Skin of body (tissue), 2 donors: ENCODE data around the gene SLX4IP. TPM values are rescaled to one million over a fixed set of nuclear protein-coding genes. Genes with fewer than 3 reads are reported as not detected.
A peak's percentile ranks its signal among the peaks of the same experiment; 100 is the strongest.

ENCODE experiments used
- DNase-seq: peaks from one replicate; lab custom pipeline; 2025; lab: John Stamatoyannopoulos, UW
- total RNA-seq: library from RNA; depleted of rRNA; stranded (reverse); fragments of >200 nt; gene quantifications from one replicate; pipeline ENCODE4 v1.2.3, GENCODE V29; 2014

SLX4IP gene
- total RNA-seq, 1 donor from 2014 or later: 6.8 TPM

- DNase-seq: no peak
Observed at GRCh38 chr20:10662151-10662550, 227.0 kb downstream of the SLX4IP start.

GRCh38 chr20:10662661-10663458, 227.8 kb downstream of the SLX4IP start:
- no peak for DNase-seq

GRCh38 chr20:10663756-10664155, 228.7 kb downstream of the SLX4IP start:
- no peak for DNase-seq

- no peak for DNase-seq
Observed at GRCh38 chr20:10665027-10665561, 230.0 kb downstream of the SLX4IP start.

GRCh38 chr20:10665791-10666190, 230.7 kb downstream of the SLX4IP start:
- no peak for DNase-seq

GRCh38 chr20:10666221-10667076, 231.3 kb downstream of the SLX4IP start:
- no peak for DNase-seq

GRCh38 chr20:10667077-10667401, 231.9 kb downstream of the SLX4IP start:
- no peak for DNase-seq

DNA sequence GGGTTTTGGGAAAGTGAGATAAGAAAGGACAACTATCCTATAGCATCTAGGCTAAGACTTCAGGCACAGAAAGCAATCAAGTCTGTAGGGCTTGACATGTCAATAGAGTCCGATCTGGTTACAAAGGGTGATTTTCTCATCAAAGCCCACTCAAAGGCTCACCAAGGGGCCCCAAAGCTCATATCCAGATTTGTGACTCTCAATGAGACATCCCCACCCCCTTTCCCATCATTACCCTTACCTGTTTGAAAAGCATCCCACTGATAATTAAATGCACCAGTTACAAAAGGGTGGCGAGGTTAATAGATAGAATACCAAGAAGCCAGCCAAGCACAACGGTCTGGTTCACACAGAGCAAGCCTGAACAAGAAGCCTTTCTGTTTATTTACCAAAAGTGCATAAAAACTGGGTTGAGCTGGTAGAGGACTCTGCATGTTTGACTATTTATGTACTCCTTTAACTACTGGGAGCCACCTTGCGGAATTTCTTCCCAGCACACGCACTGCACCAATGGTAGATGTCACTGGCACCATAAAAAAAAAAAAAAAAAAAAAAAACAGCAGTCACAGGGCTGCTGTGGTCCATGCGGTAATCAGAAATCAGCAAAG, 232.6 kb downstream of the SLX4IP start:
- no peak for DNase-seq

DNA sequence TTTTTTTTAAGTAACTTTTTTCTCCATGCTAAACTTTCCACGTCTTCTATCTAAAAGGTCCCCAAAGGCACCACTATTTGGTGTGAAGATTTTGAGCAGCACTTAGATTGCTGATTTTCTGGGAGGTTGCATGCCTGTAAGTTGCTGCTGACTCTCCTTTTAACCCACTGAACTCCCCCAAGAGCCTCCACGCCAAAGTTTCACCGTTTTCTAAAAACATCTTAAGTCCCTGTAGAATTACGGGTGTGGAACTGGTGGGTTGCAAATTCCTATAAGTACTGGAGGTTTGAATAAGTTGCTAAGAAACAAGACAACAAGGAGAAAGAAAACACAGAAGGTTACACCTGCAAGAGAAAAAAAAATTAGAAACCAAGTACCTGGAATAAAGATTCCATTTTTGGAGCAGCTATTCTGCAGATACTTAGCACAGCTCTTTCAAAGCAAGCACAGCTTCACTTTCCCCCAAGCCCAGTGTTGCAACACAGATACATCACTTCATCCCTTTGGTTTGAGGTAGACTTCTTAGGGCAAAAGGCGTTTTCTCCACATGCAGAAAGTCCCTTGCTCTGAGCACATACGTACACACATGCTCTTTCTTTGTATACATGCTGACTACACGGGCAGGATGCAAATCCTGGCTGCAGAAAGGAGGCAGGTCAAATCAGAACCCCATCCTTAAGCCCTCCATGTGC, 233.7 kb downstream of the SLX4IP start:
- no peak for DNase-seq

DNA sequence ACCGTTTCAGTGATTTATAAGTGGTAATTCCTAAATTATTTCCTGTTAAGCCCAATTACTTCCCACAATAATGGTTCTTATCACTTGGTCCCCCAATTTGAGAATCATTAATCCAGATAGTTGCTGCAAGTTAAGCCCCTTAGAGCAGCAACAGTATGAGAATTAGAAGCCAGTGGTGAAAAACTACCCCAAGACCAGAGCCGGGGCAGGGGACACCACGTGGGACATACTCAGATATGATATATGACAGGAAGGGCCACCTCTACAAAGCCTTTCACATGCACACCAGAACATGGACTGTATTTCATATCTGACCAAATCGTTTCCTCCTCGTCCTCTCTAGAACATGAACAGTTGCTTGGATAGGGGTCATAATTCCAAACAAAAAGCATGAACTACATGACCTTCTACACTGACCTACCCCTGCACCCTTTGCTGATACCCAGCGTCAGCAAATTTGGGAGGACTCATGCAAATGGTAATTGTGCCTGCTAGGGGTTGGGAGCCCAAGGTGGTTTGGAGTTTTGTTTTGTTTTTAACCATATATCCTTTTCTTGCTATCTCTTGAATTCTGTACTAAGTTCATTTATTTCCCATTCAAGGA, 234.8 kb downstream of the SLX4IP start:
- DNase-seq: no peak

DNA sequence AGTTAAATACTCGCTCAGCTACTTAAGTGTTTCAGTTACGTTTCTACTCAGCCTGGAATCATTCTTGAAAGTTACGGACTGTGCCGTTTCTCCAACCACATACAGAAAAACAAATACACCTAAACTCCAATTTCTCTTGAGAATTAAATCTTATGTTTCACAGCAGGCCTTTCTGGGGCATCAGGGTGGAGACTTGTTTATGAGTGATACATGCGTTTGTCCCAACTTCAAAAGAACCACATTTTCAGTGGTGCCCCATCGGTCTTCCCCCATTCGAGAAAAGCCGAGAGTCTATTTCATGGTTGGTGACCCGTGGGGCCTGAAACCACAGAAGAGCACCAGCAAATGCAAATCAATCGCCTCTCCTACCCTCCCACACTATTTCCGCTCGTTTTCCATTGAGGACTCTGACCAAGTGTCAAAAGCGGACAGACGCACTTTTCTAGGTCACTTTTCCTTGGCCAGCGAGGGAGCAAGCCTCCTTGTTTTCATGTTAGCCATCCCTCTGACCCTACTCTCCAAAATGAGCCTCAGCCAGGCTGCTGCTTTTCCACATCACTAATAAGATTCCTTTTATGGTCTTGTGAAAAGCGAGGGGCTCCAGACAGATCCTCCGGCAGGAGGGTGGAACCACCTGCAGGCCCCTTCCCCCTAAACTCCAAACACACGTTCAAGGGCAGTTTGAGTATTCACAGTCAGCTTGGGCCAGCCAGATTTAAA, 235.6 kb downstream of the SLX4IP start:
- DNase-seq: no peak

DNA sequence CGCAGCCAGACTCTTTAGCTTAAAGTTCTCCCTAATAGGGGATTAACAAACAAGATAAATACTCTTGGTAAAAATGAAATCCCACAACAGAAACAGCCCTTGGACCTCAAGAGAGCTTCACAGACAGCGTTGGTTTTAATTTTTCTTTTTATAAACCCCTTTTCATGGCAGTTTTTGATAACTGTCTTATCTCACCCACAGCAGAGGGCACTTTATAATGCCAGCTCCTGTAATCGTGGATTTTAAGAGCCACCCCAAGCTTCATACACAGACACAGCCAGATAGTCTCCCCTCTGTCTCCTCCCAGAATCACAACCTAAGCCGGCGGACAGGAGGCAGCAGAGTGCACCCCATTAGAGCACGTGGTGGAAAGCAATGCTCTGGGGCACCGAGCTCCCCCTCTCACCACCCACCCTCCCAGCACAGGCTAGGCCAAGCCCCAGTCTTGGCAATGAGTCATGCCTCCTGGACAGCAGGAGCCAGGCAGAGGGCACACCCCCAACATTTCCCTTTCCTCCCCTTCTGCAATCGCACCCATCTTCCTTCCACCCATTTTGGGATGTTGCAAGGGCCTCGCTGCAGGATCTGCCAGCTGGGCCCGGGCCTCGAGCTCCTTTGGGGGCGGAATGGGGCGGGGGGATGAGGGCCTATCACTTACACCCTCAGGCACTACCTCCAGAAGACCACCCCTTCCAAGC, 236.3 kb downstream of the SLX4IP start:
- peak; percentile 72 for DNase-seq

DNA sequence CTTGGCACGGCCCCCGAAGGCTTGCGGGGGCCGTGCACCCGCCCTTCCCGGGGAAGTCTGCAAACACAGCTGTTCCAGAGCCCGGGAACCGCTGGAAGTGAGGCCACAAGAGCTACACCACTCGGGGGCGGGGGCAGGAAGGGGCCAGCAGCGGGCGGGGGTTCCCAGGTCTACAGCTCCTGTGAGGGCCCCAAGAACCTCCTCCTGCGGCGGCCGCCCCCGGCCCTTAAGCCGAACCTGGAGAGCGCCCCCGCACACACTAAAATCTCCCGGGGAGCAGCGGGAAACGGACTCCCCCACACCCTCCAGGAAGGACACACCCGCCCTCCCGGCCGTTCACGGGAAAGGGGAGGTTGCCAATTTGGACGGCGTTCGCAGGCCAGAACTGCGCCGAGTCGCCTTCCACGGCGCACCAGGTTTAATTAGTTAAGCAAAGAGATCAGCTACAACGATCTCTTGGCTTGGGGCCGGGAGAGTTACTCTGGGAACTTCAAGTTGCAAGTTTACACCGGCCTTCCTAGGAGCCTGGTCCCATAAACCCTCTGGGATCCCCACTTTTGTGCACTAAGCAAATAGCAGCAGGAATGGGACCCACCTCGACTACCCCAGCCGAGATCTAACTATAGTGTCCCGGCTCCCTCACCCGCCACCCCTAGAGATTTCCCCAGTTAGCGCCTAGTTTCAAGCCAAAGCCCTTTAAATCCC, 237.0 kb downstream of the SLX4IP start:
- peak; percentile 57 for DNase-seq

DNA sequence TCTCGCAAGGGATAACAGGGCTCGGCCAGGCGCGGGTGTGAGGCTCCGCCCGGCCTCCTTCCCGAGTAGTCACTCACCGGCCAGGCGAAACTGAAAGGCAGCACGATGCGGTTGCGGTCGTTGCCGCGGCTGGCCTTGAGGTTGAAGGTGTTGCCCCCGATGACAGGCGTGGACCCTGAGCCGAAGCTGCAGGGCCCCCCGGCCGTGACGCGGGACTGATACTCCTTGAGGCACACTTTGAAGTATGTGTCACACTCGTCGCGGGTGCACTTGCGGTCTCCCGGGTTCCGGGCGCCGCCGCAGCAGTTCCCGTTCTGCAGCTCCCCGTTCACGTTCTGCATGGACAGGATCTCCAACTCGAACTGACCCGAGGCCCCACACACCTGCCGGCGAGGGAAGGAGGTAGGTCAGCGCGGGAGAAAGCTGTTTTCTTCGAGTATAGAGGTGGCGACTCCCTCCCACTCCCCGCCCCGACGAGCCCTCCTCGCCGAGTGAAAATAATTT, 237.6 kb downstream of the SLX4IP start:
- DNase-seq: no peak

GRCh38 chr20:10673176-10673841, 238.2 kb downstream of the SLX4IP start:
- DNase-seq: peak; percentile 61

GRCh38 chr20:10673842-10674683, 239.0 kb downstream of the SLX4IP start, which contains the start of gene JAG1:
JAG1 (minus strand) TSS chr20:10673999; CDS start chr20:10673530, 469 bp downstream.
- peak; percentile 89 for DNase-seq
